GM10266 (cell line): ENCODE data around the gene TMEM129.

ENCODE experiments used
- DNase-seq: peaks from one replicate; pipeline ENCODE4 v3.0.0; 2012; ENCODE audit errors: extremely low spot score
- TF ChIP-seq, protein P1 (sequence below): IDR thresholded peaks from 2 replicates; pipeline ENCODE4 v1.5.1; 2012; ENCODE audit warnings: mild to moderate bottlenecking, low read depth; ENCODE audit not compliant: control insufficient read depth, insufficient read depth; ENCODE audit errors: missing control alignments

The TMEM129 gene

DNA sequence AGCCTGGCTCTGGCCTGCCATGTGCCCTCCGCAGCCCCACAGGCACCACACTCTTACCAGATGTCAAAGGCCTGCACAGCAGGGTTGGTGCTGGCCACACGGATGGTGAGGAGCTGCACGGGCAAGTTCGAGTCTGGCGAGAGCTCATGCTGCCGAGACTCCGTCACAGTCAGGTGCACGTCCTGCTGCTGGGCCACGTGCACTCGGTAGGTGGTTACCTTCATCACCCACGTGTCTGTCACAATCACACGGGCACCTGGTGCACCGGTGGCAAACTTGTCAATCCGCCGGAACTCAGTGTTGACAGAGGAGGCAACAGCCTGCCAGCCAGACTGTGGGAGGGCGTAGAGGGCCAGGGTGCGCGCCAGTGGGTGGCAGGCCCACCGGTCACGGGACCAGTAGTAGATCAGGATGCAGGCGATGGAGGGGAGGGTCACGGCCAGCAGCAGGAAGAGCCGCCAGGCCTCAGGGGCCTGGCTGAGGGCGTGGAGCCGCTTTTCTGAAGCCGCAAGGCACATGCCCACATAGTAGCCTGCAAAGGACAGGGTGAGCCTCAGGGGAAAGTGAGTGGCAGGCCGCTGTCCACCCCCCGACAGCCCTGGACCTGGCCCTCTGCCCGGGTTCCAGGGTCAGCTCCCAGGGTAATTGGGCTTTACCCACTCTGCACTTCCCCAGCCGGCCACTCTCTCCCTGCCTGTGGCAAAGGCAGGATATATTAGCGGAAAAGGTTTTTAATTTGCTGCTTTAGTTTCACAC lies 2.9 kb downstream of the TMEM129 start:
- TF ChIP-seq, protein P1, sequence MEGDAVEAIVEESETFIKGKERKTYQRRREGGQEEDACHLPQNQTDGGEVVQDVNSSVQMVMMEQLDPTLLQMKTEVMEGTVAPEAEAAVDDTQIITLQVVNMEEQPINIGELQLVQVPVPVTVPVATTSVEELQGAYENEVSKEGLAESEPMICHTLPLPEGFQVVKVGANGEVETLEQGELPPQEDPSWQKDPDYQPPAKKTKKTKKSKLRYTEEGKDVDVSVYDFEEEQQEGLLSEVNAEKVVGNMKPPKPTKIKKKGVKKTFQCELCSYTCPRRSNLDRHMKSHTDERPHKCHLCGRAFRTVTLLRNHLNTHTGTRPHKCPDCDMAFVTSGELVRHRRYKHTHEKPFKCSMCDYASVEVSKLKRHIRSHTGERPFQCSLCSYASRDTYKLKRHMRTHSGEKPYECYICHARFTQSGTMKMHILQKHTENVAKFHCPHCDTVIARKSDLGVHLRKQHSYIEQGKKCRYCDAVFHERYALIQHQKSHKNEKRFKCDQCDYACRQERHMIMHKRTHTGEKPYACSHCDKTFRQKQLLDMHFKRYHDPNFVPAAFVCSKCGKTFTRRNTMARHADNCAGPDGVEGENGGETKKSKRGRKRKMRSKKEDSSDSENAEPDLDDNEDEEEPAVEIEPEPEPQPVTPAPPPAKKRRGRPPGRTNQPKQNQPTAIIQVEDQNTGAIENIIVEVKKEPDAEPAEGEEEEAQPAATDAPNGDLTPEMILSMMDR = no peak
- no peak for DNase-seq

DNA sequence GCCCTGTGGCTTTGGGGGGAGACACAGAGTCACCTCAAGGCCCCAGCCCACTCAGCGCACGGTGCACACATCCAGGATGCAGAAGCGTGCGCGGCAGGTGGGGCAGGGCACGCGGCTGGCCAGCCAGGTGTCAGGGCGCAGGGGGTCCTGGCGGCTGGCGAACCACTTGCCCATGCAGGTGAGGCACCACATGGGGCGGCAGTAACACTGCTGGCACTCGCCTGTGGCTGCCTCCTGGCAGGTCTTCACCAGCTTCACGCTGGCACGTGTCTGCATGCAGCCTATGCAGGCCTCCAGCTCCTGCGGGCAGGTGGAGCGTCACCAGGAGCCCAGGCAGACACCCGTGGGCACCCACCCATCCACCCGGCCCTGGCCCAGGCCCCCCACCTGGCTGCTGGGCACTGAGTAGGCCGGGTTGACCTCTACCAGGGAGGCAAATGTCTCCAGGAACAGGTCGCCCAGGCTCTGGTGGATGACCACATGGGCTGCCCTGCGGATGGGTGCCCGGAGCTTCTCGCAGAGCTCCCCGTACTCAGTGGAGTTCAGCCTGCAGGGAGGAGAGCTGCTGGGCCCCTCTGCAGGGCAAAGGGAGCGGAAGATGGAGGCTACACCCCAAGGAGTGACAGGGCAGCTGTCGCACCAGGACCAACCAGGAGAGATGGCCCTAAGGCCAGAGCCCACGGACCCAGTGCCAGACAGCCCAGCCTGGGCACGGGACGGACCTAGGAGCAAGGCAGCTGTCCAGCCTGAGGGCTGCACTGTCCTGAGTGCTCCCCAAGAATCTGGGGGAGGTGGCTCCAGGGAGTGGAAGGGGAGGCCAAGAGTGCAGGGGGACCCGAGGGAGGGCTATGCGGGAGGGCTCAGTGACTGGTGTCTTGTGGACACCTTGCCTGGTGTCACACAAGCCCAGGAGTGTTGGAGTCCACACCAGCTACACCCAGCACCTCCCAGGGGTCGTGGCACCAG lies 3.7 kb downstream of the TMEM129 start:
- TF ChIP-seq, protein P1 = no peak
- no peak for DNase-seq

DNA sequence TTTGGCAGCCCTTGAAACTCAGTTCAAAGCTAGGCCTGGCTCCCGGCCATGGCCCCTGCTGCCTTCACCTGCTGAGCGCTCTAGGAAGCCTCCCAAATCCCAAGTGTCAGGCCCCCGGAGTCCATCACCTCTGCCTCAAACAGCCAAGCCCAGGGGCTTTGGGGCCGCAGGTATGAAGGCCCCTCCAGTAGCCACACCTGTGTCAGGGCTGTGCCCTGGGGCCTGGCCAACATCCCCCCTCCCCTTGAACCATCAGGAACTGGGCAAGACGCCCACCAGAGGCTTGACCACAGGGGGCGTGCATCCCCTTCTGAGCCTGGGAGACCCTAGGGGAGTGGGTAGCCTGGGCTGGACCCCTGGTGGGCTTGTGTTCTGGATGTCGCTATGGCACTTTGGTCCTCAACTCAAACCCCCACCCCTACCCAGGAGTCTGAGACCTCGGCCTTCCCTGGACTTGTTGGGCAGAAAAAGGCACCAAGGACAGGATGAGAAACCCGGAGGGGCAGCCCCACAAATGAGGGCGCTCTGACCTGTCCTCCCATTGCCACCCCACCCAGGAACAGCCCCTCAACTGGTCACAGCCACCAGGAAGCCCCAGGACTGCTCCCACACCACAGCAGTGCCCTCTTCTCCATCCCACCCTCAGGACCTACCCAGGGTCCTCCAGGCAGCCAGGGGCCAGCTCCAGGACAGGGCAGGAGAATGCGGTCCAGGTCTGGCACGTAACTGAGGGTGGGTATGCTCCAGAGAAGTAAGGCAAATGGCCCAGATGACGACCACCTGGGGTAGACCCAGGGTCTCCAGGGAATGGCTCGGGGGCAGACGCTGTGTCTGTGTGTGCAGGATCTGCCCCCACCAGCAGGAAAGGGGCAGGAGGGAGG lies 4.8 kb downstream of the TMEM129 start:
- TF ChIP-seq, protein P1 = no peak
- DNase-seq = no peak

GRCh38 chr4:1715002-1715758 lies 5.9 kb downstream of the TMEM129 start:
- DNase-seq = no peak

GRCh38 chr4:1714303-1715001 lies 6.7 kb downstream of the TMEM129 start:
- DNase-seq = no peak
- TF ChIP-seq, protein P1 = no peak

More at GRCh38 chr4:1715002-1715758, 5.9 kb downstream of the TMEM129 start:
- TF ChIP-seq, protein P1 = no peak
